Hepatocyte (in vitro differentiated cells): ENCODE results near the gene CCDC9B. TPM values are rescaled to one million over a fixed set of nuclear protein-coding genes. Genes with fewer than 3 reads are reported as not detected.

Experiments
- DNase-seq: peaks from one replicate; pipeline ENCODE4 v3.0.0-alpha.2; 2016; ENCODE audit warnings: low spot score
- H2AFZ ChIP-seq: fragments of 200-600 bp; sonication (generic); 2 replicates; pipeline ENCODE4 v1.6.0; 2016; ENCODE audit warnings: antibody characterized with exemption, mild to moderate bottlenecking
- H3K27ac ChIP-seq: fragments of 200-600 bp; sonication (generic); 2 replicates; pipeline ENCODE4 v1.5.1; 2016; ENCODE audit warnings: mild to moderate bottlenecking
- H3K27me3 ChIP-seq: fragments of 200-600 bp; sonication (generic); 2 replicates; pipeline ENCODE4 v1.6.1; 2016
- H3K36me3 ChIP-seq: fragments of 200-600 bp; sonication (generic); replicated peaks from 2 replicates; pipeline ENCODE4 v1.5.1; 2016; ENCODE audit warnings: low read depth; ENCODE audit not compliant: insufficient read depth
- H3K4me1 ChIP-seq: fragments of 200-600 bp; sonication (generic); 2 replicates; pipeline ENCODE4 v1.5.1; 2016; ENCODE audit warnings: mild to moderate bottlenecking, moderate library complexity; ENCODE audit not compliant: insufficient read depth
- H3K4me2 ChIP-seq: fragments of 200-600 bp; sonication (generic); 2 replicates; pipeline ENCODE4 v1.6.0; 2016
- H3K4me3 ChIP-seq: fragments of 200-600 bp; sonication (generic); 2 replicates; pipeline ENCODE4 v1.5.1; 2016; ENCODE audit warnings: mild to moderate bottlenecking
- H3K79me2 ChIP-seq: fragments of 200-600 bp; sonication (generic); 2 replicates; pipeline ENCODE4 v1.6.0; 2017; ENCODE audit warnings: mild to moderate bottlenecking
- H3K9me2 ChIP-seq: fragments of 200-600 bp; sonication (generic); replicated peaks from 2 replicates; pipeline ENCODE4 v1.6.0; 2017; ENCODE audit warnings: mild to moderate bottlenecking; ENCODE audit not compliant: insufficient read depth
- H3K9me3 ChIP-seq: fragments of 200-600 bp; sonication (generic); 2 replicates; pipeline ENCODE4 v1.5.1; 2016; ENCODE audit warnings: low read depth, mild to moderate bottlenecking
- H4K20me1 ChIP-seq: fragments of 200-600 bp; sonication (generic); 2 replicates; pipeline ENCODE4 v1.6.0; 2016; ENCODE audit warnings: mild to moderate bottlenecking; ENCODE audit not compliant: insufficient read depth, poor library complexity, severe bottlenecking
- EZH2 ChIP-seq: fragments of 200-600 bp; sonication (generic); IDR thresholded peaks from 2 replicates; pipeline ENCODE4 v1.6.1; 2016; ENCODE audit warnings: antibody characterized with exemption, mild to moderate bottlenecking, borderline replicate concordance
- WGBS: methylation state at CpG from one replicate; pipeline ENCODE4 v1.1.6; 2016; ENCODE audit warnings: low lambda C conversion rate; ENCODE audit errors: missing lambda C conversion rate; 5-methylcytosine and 5-hydroxymethylcytosine counted together
- polyA plus RNA-seq: library from polyadenylated mRNA; unstranded; fragments of >200 nt; fragmentation: Nextera tagmentation; extraction: Ambion mirVana; gene quantifications from 2 replicates; pipeline ENCODE4 v1.2.1, GENCODE V29; 2016
- total RNA-seq: library from RNA; depleted of rRNA; stranded (reverse); fragments of >200 nt; gene quantifications from 2 replicates; pipeline ENCODE4 v1.2.3, GENCODE V29; 2014
- TF ChIP-seq, protein P1 (sequence below): fragments of 200-600 bp; sonication (generic); IDR thresholded peaks from 2 replicates; pipeline ENCODE4 v1.5.1; 2016; ENCODE audit warnings: antibody characterized with exemption, mild to moderate bottlenecking; ENCODE audit not compliant: poor library complexity

Gene CCDC9B
- total and polyA plus RNA-seq, 2 experiments from 2014 or later = 4.0 to 7.6 TPM

DNA sequence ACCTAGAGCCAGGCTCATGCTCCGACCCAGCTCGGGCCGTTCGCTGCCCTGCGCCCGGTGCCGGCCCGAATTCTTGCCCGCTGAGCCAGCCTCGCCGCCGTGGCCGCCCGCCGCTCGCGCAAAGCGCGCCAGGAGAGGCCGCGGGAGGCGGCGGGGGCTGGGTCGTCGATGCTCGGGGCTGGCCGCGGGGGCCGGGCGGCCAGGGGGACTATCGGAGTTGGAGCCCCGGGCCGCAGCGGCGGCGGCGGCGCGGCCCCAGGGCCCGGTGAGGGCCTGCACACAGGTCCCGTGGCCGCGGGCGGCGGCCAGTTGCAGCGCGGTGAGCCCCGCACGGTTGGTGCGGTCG, 59.0 kb downstream of the CCDC9B start:
- Histone ChIP-seq H3K79me2 (no peaks in the 10 kb centered on the region), H3K27me3 (peaks cover 62% of the 10 kb centered on the region), H3K9me3 (no peaks in the 10 kb centered on the region), H2AFZ (no peak overlapping the region), H3K4me1 (peaks cover 36% of the 10 kb centered on the region), H3K4me2 (peak overlapping the region; percentile 96), H4K20me1 (no peaks in the 10 kb centered on the region), H3K9me2 (no peaks in the 10 kb centered on the region), H3K36me3 (no peaks in the 10 kb centered on the region), H3K4me3 (no peak overlapping the region), H3K27ac (no peak overlapping the region)
- no peak for DNase-seq
- TF ChIP-seq, protein P1, sequence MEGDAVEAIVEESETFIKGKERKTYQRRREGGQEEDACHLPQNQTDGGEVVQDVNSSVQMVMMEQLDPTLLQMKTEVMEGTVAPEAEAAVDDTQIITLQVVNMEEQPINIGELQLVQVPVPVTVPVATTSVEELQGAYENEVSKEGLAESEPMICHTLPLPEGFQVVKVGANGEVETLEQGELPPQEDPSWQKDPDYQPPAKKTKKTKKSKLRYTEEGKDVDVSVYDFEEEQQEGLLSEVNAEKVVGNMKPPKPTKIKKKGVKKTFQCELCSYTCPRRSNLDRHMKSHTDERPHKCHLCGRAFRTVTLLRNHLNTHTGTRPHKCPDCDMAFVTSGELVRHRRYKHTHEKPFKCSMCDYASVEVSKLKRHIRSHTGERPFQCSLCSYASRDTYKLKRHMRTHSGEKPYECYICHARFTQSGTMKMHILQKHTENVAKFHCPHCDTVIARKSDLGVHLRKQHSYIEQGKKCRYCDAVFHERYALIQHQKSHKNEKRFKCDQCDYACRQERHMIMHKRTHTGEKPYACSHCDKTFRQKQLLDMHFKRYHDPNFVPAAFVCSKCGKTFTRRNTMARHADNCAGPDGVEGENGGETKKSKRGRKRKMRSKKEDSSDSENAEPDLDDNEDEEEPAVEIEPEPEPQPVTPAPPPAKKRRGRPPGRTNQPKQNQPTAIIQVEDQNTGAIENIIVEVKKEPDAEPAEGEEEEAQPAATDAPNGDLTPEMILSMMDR = no peak
- TF ChIP-seq EZH2 = no peak
- WGBS = 5% methylated on average over 30 of the region's 51 CpGs

Other genes with a start within 250 kb of the CCDC9B start
- 33.9 and 41.8 TPM in 2 replicates for gene BMF, start 232.1 kb downstream of the CCDC9B start, total RNA-seq
- gene BMF, start 232.1 kb downstream of the CCDC9B start, polyA plus RNA-seq = 13.8 and 15.9 TPM in 2 replicates
- 7.6 and 11.9 TPM in 2 replicates for gene BUB1B, start 179.9 kb downstream of the CCDC9B start, total RNA-seq
- gene BUB1B, start 179.9 kb downstream of the CCDC9B start, polyA plus RNA-seq = 5.3 and 10.7 TPM in 2 replicates
- gene PAK6, start 101.9 kb downstream of the CCDC9B start, total RNA-seq = 2.6 and 6.1 TPM in 2 replicates
- 2.7 and 8.2 TPM in 2 replicates for gene PAK6, start 101.9 kb downstream of the CCDC9B start, polyA plus RNA-seq
- 0.30 TPM in 1 of 2 replicates, not detected in the other for gene ANKRD63, start 57.9 kb downstream of the CCDC9B start, total RNA-seq
- 0.47 and 1.2 TPM in 2 replicates for gene ANKRD63, start 57.9 kb downstream of the CCDC9B start, polyA plus RNA-seq
- 1.0 and 1.7 TPM in 2 replicates for gene PLCB2, start 33.0 kb downstream of the CCDC9B start, total RNA-seq
- gene PLCB2, start 33.0 kb downstream of the CCDC9B start, polyA plus RNA-seq = 4.4 and 4.9 TPM in 2 replicates
- 13.7 and 14.4 TPM in 2 replicates for gene INAFM2, start 17.2 kb downstream of the CCDC9B start, total RNA-seq
- gene INAFM2, start 17.2 kb downstream of the CCDC9B start, polyA plus RNA-seq = 17.4 and 19.5 TPM in 2 replicates
- gene PHGR1, start 10.1 kb upstream of the CCDC9B start, total RNA-seq = 49.8 and 76.1 TPM in 2 replicates
- 207 and 222 TPM in 2 replicates for gene PHGR1, start 10.1 kb upstream of the CCDC9B start, polyA plus RNA-seq
- 0.12 and 1.0 TPM in 2 replicates for gene DISP2, start 17.3 kb upstream of the CCDC9B start, total RNA-seq
- 0.93 and 1.5 TPM in 2 replicates for gene DISP2, start 17.3 kb upstream of the CCDC9B start, polyA plus RNA-seq
- gene KNSTRN, start 41.8 kb upstream of the CCDC9B start, total RNA-seq = 22.9 and 24.0 TPM in 2 replicates
- 14.0 and 14.9 TPM in 2 replicates for gene KNSTRN, start 41.8 kb upstream of the CCDC9B start, polyA plus RNA-seq
- gene IVD, start 64.9 kb upstream of the CCDC9B start, total RNA-seq = 27.1 and 31.5 TPM in 2 replicates
- gene IVD, start 64.9 kb upstream of the CCDC9B start, polyA plus RNA-seq = 56.6 and 71.6 TPM in 2 replicates
- gene BAHD1, start 100.0 kb upstream of the CCDC9B start, total RNA-seq = 10.6 and 17.2 TPM in 2 replicates
- 12.3 and 13.9 TPM in 2 replicates for gene BAHD1, start 100.0 kb upstream of the CCDC9B start, polyA plus RNA-seq
- gene CHST14, start 130.0 kb upstream of the CCDC9B start, total RNA-seq = 15.2 and 16.6 TPM in 2 replicates
- gene CHST14, start 130.0 kb upstream of the CCDC9B start, polyA plus RNA-seq = 15.7 and 16.8 TPM in 2 replicates
- 25.7 and 50.8 TPM in 2 replicates for gene CCDC32, start 224.1 kb upstream of the CCDC9B start, total RNA-seq
- gene CCDC32, start 224.1 kb upstream of the CCDC9B start, polyA plus RNA-seq = 15.1 and 30.9 TPM in 2 replicates
- gene RPUSD2, start 228.4 kb upstream of the CCDC9B start, total RNA-seq = 7.1 and 11.5 TPM in 2 replicates
- gene RPUSD2, start 228.4 kb upstream of the CCDC9B start, polyA plus RNA-seq = 8.6 and 13.4 TPM in 2 replicates